GM19351 (cell line): Measurements from ENCODE around the gene DLGAP1.

Source experiments
- ATAC-seq: cut with Tn5 transposase; IDR thresholded peaks from one replicate; pipeline ENCODE4 v1.9.1; 2021; ENCODE audit warnings: mild to moderate bottlenecking, moderate library complexity; ENCODE audit not compliant: unreplicated experiment

DLGAP1 gene

GRCh38 chr18:4016391-4017049 lies 438.6 kb downstream of the DLGAP1 start:
- ATAC-seq, result no peak

- ATAC-seq, result no peak
These were observed 447.3 kb downstream of the DLGAP1 start for GRCh38 chr18:4007846-4008245.

- ATAC-seq, result no peak
These were observed 450.8 kb downstream of the DLGAP1 start for GRCh38 chr18:4004183-4004829.

- no peak for ATAC-seq
These were observed 456.3 kb downstream of the DLGAP1 start for GRCh38 chr18:3998698-3999333.

GRCh38 chr18:3995476-3996102 lies 459.5 kb downstream of the DLGAP1 start:
- ATAC-seq, result peak; percentile 89

- ATAC-seq, result no peak
These were observed 461.0 kb downstream of the DLGAP1 start for GRCh38 chr18:3993941-3994687.

- no peak for ATAC-seq
These were observed 469.4 kb downstream of the DLGAP1 start for GRCh38 chr18:3985664-3986063.

- no peak for ATAC-seq
These were observed 470.1 kb downstream of the DLGAP1 start for GRCh38 chr18:3985020-3985419.

- ATAC-seq, result no peak
These were observed 470.8 kb downstream of the DLGAP1 start for GRCh38 chr18:3984163-3984757.

- ATAC-seq, result no peak
These were observed 471.6 kb downstream of the DLGAP1 start for GRCh38 chr18:3983351-3983969.

GRCh38 chr18:3982541-3982940 lies 472.6 kb downstream of the DLGAP1 start:
- no peak for ATAC-seq

- ATAC-seq, result no peak
These were observed 476.1 kb downstream of the DLGAP1 start for GRCh38 chr18:3979024-3979423.

GRCh38 chr18:3973191-3973850 lies 481.8 kb downstream of the DLGAP1 start:
- no peak for ATAC-seq

- ATAC-seq, result no peak
These were observed 482.7 kb downstream of the DLGAP1 start for GRCh38 chr18:3972291-3972930.

GRCh38 chr18:3970929-3971328 lies 484.2 kb downstream of the DLGAP1 start:
- ATAC-seq, result no peak

GRCh38 chr18:3967359-3968180 lies 487.5 kb downstream of the DLGAP1 start:
- no peak for ATAC-seq

- ATAC-seq, result no peak
These were observed 488.3 kb downstream of the DLGAP1 start for GRCh38 chr18:3966642-3967358.

- no peak for ATAC-seq
These were observed 488.9 kb downstream of the DLGAP1 start for GRCh38 chr18:3966246-3966641.
